D341Med (cell line): Measurements from ENCODE around the gene FOXS1.
A peak's percentile ranks its signal among the peaks of the same experiment; 100 is the strongest.
"Not testable (repeated sequence)": the region's sequence is repeated elsewhere in the genome, so short reads cannot be mapped to it uniquely, and the experiment has no call there.

Source experiments
- DNase-seq: peaks from one replicate; pipeline ENCODE4 v3.0.0; 2012; ENCODE audit warnings: low spot score

Gene FOXS1

GRCh38 chr20:31839782-31840487 is 5.5 kb downstream of the FOXS1 start:
- no peak for DNase-seq

DNA sequence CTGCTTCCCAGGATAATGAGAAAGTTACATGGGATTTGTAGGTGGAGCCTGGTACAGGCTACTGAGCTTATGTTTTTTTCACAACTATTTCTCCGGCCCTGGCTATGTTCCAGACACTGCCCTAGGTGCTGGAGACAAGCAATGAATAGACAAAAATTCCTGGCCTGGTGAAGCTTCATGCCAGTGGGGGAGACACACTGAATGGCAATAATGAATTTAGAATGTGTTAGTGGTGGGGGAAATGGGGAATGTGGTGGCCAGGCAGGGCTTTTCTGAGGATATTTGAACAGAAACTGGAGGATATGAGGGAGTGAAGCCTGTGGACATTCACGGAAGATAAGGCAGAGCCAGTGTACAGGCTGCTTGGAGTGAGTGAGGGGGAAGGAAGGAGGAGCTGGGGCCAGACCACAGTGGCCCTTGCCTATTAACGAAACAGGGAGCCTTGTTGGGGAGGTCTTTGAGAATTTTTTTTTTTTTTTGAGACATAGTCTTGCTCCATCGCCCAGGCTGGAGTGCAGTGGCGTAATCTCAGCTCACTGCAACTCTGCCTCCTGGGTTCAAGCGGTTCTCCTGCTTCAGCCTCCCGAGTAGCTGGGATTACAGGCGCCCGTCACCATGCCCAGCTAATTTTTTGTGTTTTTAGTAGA is 6.6 kb downstream of the FOXS1 start:
- no peak for DNase-seq

- DNase-seq: no peak
These were observed 7.5 kb downstream of the FOXS1 start for GRCh38 chr20:31837896-31838397.

- no peak for DNase-seq
These were observed 8.4 kb downstream of the FOXS1 start for GRCh38 chr20:31836853-31837608.

GRCh38 chr20:31835977-31836852 is 9.2 kb downstream of the FOXS1 start:
- DNase-seq: no peak

DNA sequence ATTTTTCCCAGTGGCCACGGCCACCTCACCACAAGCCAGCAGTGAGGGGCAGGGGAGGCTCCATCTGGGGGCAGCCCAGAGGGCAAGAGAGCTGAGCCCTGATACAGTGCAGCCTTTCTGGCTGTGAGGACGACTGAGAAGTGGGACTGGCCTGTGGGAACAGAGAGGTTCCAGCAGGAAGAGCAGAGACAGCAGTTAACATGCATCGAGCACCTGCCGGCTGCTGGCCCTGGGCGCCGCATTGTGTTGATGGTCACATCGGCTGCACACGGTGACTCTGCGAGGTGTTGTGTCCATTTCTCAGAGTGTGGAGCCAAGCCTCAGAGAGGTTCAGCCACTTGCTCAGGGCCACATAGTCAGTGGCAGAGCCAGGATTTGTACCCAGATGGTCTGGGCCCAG is 9.8 kb downstream of the FOXS1 start:
- DNase-seq: no peak

DNA sequence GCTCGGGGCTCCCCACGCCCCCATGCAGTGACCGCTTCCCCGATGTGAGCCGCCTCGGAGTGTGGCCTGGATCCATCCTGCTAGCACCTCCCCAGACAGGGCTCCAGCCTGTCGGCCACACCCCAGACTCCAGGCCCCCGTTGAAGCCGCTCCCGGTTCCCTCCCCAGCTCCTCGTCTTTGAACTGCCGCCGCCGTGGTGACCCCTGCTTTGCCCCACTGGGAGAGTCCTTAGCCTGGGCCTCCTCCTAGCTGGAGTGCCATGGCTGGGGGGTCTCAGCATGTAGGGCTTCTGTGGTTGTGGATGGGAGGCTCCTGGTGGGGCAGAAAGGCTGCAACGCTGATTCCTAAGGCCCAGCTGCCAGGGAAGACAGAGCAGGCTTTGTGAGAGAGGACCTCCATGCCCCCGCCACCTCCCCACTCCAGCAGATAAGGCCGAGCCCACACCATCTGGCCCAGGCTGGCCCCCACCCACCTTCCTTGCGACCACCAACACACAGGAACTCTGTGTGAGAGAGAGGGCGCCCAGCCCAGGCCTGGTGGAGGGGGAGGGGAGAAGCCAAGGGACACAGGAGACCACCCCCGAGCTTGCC is 11.4 kb downstream of the FOXS1 start:
- DNase-seq: no peak

- peak; percentile 76 for DNase-seq
These were observed 12.1 kb downstream of the FOXS1 start for GRCh38 chr20:31833130-31833930.

GRCh38 chr20:31831771-31832306 is 13.6 kb downstream of the FOXS1 start:
- no peak for DNase-seq

GRCh38 chr20:31831211-31831610 is 14.2 kb downstream of the FOXS1 start:
- no peak for DNase-seq

- DNase-seq: no peak
These were observed 14.9 kb downstream of the FOXS1 start for GRCh38 chr20:31830406-31830981.

DNA sequence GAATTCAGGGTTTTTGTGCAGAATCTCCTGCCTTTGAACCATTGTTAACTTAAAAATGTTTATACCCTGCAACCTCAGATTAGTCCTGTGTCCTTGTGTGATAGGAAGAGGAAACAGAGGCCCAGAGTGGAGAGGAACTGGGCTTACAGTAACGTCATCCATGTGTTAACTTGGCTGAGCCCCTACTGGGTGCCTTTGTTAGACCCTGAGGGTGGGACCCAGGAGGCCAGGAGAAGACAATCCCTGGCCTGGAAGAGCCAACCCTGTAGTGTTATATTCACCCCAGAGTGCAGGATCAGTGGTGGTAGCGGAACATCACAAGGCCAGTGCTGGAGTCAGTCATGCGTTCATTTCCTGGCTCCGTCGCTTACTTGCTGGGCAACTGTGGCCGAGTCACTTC is 15.7 kb downstream of the FOXS1 start:
- DNase-seq: no peak

DNA sequence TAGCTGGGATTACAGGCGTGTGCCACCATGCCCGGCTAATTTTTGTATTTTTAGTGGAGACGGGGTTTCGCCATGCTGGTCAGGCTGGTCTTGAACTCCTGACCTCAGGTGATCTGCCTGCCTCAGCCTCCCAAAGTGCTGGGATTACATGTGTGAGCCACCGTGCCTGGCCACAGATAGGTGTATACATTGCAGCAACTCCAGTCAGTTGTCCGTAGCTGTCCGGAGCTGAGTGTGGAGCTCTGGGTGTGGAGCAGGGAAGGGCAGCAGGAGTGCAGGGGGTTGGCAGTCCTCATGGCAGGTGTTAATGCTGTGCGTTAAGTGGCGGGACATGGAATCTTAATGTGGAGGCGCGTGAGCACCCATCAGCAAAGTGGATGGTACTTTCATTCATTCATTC is 17.4 kb downstream of the FOXS1 start:
- not testable (repeated sequence) for DNase-seq

DNA sequence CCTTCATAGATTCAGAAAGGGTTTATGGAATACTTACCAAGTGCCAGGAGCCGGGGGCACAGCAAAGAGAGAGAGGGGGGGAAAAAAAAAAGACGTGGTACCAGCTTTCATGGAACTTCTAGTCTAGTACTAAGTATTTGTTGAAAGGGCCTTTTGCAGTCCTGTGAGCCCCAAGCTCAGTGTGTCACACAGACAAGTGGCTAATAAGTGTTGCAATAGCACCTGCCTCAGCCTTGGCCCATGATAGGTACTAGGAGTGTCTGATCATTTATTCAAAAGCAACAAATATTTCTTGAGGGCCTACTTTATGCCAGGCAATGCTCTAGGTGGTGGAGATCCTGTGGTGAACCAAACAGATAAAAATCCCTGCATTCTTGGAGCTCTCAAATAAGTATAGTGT is 18.3 kb downstream of the FOXS1 start:
- DNase-seq: no peak

- no peak for DNase-seq
These were observed 19.3 kb downstream of the FOXS1 start for GRCh38 chr20:31826074-31826473.

GRCh38 chr20:31824554-31825313 is 20.7 kb downstream of the FOXS1 start:
- DNase-seq: no peak

DNA sequence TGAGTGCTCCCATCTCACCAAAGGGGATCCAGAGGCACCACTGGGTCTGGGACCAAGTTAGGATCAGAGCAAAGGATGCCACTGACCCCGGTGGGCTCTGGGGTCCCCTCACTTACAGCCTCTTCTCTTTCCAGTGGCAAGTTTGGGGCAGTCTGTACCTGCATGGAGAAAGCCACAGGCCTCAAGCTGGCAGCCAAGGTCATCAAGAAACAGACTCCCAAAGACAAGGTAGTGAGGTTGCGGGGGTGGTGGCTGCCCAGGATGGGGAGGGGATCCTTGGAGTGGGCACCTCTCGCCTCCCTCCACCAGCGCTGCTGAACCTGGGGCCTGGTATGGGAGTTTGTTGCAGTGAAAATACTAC is 21.3 kb downstream of the FOXS1 start:
- DNase-seq: no peak

- no peak for DNase-seq
These were observed 21.9 kb downstream of the FOXS1 start for GRCh38 chr20:31823360-31824124.
